NCI-H1694 (cell line): Measurements from ENCODE around the gene SFTA2.
A peak's percentile ranks its signal among the peaks of the same experiment; 100 is the strongest.
"Not testable (repeated sequence)": the region's sequence is repeated elsewhere in the genome, so short reads cannot be mapped to it uniquely, and the experiment has no call there.

Experiments
- DNase-seq: peaks from one replicate; lab custom pipeline; 2025; lab: John Stamatoyannopoulos, UW

SFTA2 gene

GRCh38 chr6:30912746-30913520 lies 19.0 kb downstream of the SFTA2 start:
- DNase-seq: no peak

- DNase-seq: not testable (repeated sequence)
Measured at GRCh38 chr6:30910473-30910872, 21.5 kb downstream of the SFTA2 start.

- DNase-seq: no peak
Measured at GRCh38 chr6:30908700-30909099, 23.3 kb downstream of the SFTA2 start.

- DNase-seq: peak; percentile 98
Measured at GRCh38 chr6:30907758-30908591, 24.0 kb downstream of the SFTA2 start, which contains the start of gene GTF2H4. Gene GTF2H4, plus strand, starts transcription at chr6:30908207.

- DNase-seq: not testable (repeated sequence)
Measured at GRCh38 chr6:30907290-30907757, 24.6 kb downstream of the SFTA2 start.

GRCh38 chr6:30903236-30903635 lies 28.7 kb downstream of the SFTA2 start:
- DNase-seq: no peak

- DNase-seq: no peak
Measured at GRCh38 chr6:30902709-30903108, 29.3 kb downstream of the SFTA2 start.

GRCh38 chr6:30902196-30902595 lies 29.8 kb downstream of the SFTA2 start:
- DNase-seq: not testable (repeated sequence)

- DNase-seq: no peak
Measured at GRCh38 chr6:30901436-30901835, 30.5 kb downstream of the SFTA2 start.

- DNase-seq: no peak
Measured at GRCh38 chr6:30900863-30901417, 31.0 kb downstream of the SFTA2 start.

- no peak for DNase-seq
Measured at GRCh38 chr6:30898750-30899360, 33.1 kb downstream of the SFTA2 start.

- DNase-seq: no peak
Measured at GRCh38 chr6:30897882-30898281, 34.1 kb downstream of the SFTA2 start.

GRCh38 chr6:30896541-30896940 lies 35.4 kb downstream of the SFTA2 start:
- no peak for DNase-seq

GRCh38 chr6:30895343-30895742 lies 36.6 kb downstream of the SFTA2 start:
- DNase-seq: no peak

GRCh38 chr6:30894935-30895334 lies 37.0 kb downstream of the SFTA2 start:
- no peak for DNase-seq

GRCh38 chr6:30894381-30894780 lies 37.6 kb downstream of the SFTA2 start:
- no peak for DNase-seq

- DNase-seq: no peak
Measured at GRCh38 chr6:30893666-30894065, 38.3 kb downstream of the SFTA2 start.

- no peak for DNase-seq
Measured at GRCh38 chr6:30893001-30893591, 38.9 kb downstream of the SFTA2 start.

GRCh38 chr6:30891816-30892538 lies 40.0 kb downstream of the SFTA2 start:
- no peak for DNase-seq

GRCh38 chr6:30891450-30891723 lies 40.6 kb downstream of the SFTA2 start:
- no peak for DNase-seq
